Stromal cell of bone marrow (primary cell): Measurements from ENCODE around the gene TUBA4B.
"Not testable (repeated sequence)": the region's sequence is repeated elsewhere in the genome, so short reads cannot be mapped to it uniquely, and the experiment has no call there.

ENCODE experiments used
- DNase-seq: peaks from one replicate; pipeline ENCODE4 v3.0.0-alpha.2; 2012; ENCODE audit warnings: low read depth

Gene TUBA4B

DNA sequence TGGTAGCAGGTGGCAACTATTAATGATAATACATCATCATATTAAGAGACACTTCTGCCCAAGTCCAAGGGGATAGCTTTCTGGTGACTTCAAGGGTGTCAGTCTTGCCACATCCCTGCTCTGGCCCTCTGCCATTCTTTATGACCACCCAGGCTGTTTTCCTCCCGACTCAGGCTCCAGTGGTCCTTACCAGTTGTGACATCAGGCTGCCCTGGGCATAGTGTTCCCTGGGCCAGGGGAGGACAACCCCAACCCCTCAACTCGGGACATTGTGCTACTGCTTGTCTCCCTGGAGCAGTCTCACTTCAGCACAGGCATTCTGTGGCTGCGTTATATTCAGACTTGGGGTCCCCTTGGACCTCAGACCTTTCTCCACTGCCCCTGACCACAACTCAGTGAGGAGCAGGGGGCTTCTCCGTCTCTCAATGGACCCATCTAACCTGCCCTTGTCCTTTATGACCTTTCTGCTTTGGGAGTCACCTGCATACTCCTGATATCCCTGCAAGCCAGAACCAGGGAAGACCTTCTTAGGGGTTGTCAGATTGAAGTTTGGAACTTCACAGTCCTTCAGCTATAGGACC is 39.0 kb downstream of the TUBA4B start:
- DNase-seq: no peak

DNA sequence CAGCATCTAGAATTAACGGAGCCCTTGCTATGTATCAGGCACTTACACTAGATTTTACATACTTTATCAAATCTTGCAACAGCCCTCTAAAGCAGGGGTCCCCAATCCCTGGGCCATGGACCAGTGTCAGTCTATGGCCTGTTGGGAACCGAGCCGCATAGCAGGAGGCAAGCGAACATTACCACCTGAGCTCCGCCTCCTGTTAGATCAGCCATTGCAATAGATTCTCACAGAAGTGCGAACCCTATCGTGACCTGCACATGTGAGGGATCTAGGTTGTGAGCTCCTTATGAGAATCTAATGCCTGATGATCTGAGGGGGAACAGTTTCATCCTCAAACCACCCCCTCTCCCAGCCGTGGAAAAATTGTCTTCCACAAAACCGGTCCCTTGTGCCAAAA is 39.6 kb downstream of the TUBA4B start:
- DNase-seq: no peak

DNA sequence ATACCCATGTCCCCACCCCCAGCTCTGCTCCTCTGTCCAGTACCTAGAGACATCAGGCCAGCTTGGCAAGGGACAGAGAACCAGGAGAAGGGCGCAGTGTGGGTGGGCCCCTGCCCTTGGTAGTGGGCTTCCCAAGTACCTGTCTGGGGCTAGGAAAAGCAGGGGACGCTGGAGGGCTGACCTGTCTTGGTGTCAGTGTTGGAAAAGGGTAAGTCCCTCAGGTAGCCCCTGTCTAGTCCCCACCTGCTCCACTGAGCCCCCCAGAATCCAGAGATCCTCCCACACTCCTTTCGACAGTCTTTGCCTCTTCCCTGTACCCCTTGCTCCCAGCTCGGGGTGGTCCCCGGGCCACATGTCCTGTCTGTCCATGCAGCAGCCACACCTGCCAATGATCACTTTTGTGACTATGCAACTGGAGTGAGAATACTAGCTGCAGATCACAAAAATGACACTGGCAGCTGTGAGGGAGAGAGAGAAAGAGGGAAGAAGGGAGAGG is 40.7 kb downstream of the TUBA4B start:
- no peak for DNase-seq

DNA sequence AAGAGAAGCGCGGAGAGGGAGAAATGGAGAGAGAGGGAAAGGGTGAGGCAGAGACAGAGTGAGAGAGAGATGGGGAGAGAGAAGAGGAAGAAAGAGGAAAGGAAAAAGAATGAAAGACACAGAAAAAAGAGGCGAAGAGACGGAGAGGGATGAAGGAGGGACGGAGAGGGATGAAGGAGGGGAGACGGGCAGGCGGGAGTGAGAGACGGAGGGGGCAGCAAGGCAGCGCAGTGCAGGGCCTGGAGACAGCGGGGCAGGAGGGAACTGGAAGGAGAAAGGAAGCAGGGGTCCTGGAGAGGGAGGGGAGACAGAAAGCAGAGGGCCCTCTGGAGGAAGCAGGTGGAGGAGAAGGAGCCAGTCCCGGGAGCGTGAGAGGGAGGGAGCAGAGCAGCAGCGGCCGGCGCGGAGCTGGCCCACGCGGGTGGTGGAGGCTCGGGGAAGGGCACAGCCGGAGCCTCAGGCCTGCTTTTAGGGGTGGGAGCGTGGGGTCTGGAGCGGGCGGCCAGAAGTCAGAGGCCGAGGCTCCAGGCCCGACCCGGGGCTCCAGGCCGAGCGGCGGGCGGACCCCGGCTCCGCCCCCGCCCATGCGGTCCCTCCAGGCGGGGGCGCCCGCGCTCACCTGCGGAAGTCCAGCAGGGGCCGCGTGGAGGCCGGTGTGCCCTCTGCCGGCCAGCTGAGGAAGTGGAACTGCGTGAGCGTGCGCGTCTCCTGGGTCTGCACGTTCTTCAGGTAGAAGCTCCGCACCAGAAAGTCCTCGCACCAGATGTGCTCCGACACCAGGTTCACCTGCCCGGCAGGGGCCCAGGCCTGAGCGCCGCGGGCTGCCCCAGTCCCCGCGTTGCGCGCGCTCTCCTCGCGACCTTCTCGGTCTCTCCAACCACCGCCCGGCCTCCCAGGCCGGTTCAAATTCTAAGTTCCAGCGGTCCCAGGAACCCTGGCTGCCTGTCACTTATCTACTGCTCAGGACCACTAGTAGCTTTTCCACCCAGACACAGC is 41.6 kb downstream of the TUBA4B start:
- DNase-seq: peak; percentile 42

DNA sequence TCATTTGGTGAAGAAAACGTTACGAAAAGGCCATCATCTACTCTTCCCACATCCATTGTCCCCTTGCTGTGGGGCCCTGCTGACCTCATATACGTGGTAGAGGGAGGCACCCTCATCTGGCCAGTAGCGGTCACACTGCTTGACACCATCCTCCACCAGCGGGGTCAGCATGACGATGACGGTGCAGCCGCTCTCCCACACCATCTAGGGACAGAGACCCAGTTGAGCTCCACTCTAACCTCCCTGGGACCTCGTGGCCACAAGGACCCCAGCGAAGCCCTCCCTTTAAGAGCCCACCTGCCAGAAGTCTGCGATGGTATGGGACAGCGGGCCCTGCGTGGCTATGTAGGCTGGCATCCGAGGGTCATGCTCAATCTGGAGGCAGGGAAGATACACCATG is 43.1 kb downstream of the TUBA4B start:
- DNase-seq: no peak

DNA sequence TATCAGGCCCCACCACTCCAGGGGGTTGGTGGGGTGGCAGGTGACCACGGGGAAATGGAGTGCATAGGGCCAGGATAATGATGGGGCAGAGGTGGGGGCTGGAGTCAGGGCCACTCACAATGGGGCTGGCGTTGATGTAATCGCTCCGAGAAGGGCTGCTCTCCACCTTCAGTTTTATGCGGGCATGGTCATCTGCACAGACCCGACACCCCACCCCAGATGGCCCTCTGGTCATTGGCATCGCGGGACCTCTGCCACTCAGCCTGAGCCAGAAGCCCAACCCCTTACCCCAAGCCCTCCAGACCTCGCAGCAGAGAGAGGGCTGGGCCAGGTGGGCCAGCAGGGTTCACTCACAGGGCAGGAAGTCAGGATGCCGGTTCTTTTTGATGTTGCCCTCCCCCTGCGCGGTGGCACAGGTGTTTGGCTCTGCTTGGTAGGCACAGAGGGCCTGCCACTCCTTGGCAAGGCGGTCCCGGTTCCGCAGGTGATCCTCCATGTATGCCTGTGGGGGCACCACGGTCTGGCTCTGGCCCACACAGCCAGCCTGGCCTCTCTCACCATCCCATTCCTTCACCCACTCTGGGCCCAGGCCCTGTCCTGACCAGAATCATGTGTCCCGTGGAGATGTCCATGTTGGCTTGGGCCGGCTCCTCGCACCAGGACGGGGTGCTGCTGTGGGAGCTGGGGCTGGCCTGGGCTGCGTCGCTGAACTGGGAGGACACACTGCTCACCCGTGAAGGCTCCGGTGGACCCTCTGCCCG is 43.8 kb downstream of the TUBA4B start:
- DNase-seq: no peak

DNA sequence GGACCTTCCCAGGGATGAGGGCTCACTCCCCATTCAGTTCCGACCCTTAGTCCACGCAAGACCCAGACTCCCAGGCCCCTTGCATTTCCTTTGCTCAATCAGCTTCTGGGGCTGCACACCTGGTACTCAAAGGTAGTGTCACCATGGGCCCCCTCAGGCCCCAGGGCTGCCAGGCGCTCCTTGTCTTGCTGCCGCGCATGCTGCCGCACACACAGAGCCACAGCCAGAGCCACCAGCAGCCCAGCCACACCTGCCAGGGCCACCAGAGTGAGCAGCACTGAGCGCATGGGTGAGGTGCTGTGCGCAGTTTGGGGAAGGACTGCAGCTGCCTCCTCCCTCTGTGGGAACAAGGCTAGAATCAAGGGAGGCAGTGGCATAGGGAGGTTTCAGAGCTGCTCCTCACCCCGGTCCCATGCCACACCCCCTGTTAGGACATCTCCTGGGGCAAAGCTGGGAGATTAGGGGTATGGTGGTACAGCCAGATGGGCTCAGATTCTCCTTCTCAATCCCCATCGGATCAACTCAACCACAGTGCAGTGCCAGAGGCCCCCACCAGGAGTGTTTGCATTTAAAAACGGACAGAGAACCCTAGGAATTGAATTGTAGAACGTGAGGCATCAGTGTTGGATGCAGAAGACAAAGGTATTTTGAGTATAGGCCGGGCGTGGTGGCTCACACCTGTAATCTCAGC is 44.9 kb downstream of the TUBA4B start:
- no peak for DNase-seq

DNA sequence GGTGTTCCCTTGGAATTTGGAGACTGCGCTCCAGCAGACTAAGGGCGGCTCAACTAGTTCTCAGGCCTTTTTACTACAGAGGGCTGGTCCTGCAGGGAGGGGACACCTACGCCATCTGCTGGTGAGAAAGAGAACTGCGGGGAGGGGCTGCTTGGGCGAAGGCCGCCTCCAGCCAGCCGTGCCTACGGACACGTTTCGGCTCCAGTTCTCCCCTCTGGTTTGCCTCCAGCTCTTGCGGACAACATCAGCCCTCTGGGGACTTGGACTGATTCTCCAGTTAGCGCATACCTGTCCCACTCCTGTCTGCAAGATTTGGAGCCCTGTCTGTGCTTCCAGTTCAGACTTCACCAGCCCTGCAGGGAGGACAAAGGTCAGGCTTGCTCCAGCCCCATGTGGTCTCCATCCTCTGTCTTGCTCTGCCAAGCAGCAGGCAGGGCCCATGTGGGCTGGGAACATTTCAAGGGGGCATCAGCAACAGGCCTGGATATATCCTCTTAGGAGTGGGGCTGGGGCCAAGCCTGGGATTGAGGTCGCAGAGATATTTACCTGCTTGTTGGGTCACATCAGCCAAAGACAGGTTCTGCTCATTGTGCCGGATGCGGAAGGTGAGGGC is 45.8 kb downstream of the TUBA4B start:
- peak; percentile 56 for DNase-seq

DNA sequence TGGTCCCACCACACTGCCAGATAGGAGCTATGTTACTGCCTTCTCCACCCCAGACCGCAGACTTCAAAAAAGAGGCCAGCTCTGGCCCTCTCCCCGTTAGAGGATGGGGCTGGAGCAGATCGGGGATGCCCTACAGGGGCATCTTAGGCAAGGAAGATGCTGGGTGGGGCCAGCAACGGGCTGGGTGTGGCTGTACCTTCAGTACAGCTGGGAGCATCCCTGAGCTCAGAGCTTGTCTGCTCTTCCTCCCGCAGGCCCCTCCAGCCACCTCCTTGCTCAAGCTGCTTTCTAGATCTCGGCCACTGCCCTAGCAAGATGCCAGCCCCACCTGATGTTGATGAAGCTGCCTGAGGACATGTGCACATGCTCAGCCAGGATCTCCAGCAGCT is 46.3 kb downstream of the TUBA4B start:
- no peak for DNase-seq

DNA sequence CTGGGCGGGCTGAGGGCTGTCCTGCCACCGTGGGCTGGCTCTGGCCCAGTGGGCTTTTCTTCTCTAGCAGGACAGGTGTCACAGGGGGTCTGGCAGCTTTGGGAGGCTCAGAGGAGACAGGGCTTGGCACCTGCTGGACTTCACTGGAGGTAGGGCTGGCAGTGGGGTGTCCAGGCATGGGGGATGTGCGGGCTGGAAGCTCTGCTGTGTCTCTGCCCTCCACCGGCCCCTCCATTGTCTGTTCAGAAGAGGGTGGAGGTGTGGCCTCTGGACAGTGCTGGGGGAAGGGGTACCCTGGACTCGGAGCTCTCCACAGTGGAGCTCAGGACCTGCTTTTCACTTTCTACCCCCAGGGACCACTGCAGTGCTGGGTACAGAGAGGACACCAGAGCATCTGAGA is 47.0 kb downstream of the TUBA4B start:
- DNase-seq: no peak

DNA sequence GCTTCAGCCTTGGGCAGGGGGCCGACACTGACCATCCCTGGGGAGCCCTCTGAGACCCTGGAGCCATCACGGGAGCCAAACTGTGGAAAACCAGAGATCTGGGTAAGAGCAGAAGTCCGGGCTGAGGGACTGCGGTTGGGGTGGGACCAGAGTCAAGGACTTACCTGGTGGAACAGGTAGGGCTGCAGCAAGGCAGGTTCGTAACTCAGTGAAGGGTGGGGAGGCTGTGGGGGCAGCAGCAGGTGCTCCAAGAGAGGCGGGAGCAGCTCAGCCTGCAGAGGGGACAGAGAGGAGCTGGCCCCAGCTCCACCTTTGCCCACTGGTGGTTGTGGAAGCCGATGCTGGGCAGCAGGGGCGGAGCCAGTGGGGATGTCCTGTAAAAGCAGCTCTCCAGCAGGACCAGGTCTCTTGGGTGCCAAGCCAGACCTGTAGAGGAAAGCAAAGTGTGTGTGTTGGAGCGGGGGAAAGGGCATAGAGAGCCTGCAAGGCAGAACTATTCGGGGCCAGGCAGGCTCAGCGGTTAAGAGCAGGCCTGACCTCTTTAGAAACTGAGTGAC is 49.4 kb downstream of the TUBA4B start:
- DNase-seq: no peak

DNA sequence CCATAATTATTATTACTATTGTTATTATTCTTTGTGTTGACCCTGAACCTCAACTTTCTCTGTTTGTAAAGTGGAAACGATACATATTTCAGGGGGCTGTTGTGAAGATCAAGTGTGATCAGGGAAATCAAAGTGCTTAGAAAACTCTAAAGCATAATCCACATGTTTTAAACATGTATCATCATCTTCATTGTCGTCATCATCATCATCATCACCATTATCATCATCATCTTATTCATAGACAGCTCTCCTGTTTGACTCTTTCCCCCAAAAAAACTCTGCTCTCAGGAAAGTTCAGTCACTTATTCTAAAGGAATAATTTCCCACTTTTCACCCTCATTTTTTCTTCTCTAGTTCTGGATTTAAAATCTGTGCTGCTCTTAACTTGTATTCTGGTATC is 51.2 kb downstream of the TUBA4B start:
- DNase-seq: no peak

DNA sequence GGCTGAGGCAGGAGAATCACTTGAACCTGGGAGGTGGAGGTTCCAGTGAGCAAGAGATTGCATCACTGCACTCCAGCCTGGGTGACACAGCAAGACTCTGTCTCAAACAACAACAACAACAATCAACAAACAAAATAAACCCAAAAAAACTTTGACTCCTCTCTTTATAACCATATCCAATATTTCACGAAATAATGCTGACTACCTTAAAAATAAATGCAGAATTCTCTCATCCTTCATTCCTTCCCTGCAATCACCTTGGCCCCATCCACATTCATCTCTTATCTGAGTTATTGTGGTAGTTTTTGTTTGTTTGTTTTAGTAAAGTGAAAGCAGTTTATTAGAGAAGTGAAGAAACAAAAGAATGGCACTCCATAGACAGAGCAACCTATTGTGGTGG is 53.0 kb downstream of the TUBA4B start:
- DNase-seq: no peak

DNA sequence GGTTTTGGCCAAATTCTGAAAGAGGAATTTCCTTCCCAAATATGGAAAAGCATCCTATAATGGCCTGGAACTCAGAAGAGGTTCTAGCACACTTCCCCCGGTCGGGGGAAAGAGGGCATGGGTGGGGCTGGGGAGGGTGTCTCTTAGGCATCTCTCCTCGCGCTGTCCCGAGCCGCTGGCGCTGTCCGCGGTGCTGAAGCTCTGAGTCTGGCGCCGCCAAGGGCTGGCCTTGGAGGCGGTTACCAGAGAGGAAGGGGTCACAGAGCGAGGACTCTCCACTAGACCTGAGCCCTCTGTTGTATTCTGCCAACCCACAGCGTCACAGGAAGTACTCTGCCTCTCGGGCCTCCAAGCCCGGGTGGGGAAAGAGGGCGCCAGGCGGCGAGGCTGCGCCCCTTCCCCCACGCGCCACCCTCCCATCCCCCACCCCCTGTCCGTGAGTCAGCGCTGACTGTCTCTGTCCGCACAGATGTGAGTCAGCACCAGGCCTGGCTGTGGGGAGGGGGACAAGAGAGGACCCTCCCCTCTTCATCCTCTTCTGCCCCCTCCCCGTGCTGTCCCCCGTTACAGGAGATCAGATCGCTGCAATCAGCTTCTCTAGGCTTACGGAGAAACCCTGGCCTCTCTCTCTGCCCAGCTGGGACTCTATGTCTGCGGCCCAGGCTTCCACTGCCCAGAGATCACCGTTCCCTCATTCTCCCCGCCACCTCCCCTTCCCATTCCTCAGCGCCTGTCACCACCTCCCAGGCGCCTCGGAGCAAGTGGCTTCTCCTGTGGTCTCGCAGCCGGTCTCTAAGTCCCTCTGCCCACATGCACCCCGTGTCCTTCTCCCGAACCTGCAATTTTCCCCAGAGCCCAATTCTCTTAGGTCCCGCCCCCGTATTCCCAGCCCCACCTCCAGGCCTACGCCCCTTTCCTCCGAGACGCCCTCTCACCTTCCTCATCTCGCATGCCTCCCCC is 55.4 kb downstream of the TUBA4B start:
- DNase-seq: peak; percentile 30

DNA sequence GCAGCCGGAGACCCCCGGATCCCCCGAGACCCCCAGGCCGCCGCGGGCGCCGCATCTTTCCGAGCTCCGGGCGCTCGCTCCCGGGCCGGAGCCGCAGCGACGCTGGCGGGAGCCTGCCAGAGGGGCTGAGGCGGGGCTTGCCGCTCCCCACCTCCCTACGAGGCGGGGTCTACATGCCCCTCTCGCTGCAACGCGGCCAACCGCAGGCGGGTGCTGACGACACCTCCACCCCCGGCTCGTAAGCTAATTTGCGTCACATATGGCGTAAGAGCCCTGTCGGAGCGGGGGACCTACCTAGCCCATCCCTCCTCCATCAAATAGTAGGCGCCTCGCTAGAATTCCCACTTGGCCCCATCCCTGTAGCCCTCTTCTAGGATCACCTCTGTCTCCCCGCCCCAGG is 56.2 kb downstream of the TUBA4B start, which contains the start of gene PTPRN:
Gene PTPRN, minus strand, starts transcription at position 124 of the 400 bp plus-strand sequence. Its CDS starts 69 bp downstream, at position 55.
- no peak for DNase-seq

DNA sequence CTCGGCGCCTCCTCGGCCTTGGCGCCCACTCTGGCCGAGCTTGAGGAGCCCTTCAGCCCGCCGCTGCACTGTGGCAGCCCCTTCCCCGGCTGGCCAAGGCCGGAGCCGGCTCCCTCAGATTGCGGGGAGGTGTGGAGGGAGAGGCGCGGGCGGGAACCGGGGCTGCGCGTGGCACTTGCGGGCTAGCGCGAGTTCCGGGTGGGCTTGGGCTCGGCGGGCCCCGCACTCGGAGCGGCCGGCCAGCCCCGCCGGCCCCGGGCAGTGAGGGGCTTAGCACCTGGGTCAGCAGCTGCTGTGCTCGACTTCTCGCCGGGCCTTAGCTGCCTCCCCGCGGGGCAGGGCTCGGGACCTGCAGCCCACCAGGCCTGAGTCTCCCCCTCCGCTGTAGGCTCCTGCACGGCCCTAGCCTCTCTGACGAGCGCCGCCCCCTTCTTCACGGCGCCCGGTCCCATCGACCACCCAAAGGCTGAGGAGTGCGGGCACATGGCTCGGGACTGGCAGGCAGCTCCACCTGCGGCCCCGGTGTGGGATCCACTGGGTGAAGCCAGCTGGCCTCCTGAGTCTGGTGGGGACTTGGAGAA is 59.7 kb downstream of the TUBA4B start:
- not testable (repeated sequence) for DNase-seq

DNA sequence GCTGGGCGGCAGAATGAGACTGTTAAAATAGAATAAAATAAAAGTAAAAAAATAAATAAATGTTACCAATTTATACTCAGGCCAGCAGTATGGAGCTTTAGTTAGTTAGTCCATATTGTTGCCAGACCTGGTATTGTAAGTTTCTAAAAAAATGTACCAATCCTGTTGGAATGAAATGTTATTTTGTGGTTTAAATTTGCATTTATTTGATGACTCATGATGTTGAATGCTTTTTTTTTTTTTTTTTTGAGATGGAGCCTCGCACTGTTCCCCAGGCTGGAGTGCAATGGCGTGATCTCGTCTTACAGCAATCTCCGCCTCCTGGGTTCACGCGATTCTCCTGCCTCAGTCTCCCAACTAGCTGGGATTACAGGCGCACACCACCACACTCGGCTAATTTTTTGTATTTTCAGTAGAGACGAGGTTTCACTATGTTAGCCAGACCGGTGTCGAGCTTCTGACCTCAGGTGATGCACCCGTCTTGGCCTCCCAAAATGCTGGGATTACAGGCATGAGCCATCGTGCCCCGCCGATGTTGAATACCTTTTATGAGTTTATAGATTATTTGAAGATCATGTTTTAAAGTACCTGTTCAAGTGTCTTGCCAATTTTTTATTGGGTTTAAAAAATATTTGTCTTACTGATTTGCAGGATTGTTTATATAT is 61.9 kb downstream of the TUBA4B start:
- DNase-seq: no peak
